IMR-90 (cell line): ENCODE measurements around the gene TBC1D22A. TPM values are rescaled to one million over a fixed set of nuclear protein-coding genes. Genes with fewer than 3 reads are reported as not detected.

ENCODE experiments used
- ATAC-seq: fragments of 200-7000 bp; cut with Tn5 transposase; 2 replicates; pipeline ENCODE4 v1.9.1; 2020; ENCODE audit warnings: low read depth, mild to moderate bottlenecking, moderate library complexity
- BruUV-seq: library from RNA; stranded (reverse); fragments of 400-500 nt; replicated peaks from 2 replicates; lab custom pipeline; 2021; lab: Mats Ljungman, UMichigan
- CTCF ChIA-PET: fragments of 300-600 bp; formaldehyde crosslinking; extraction: SDS; loops from one replicate; lab custom pipeline; 2021; ENCODE audit warnings: antibody characterized with exemption; lab: Yijun Ruan, JAX
- POLR2A ChIA-PET: fragments of 300-600 bp; sonication (Branson Sonifier 250); formaldehyde crosslinking; loops from one replicate; lab custom pipeline; 2022; ENCODE audit warnings: antibody characterized with exemption; ENCODE audit not compliant: unreplicated experiment; lab: Charles Lee
- DNase-seq: peaks from one replicate; pipeline ENCODE4 v3.0.0; 2013
- H2AFZ ChIP-seq: replicated peaks from 2 replicates; pipeline ENCODE3; 2013; ENCODE audit warnings: low read length, mild to moderate bottlenecking; ENCODE audit not compliant: poor library complexity
- H2AK5ac ChIP-seq: 2 replicates; pipeline ENCODE4 v1.6.1; 2013; ENCODE audit warnings: low read depth, low read length, inconsistent platforms
- H2AK9ac ChIP-seq: replicated peaks from 2 replicates; pipeline ENCODE3; 2013; ENCODE audit warnings: mild to moderate bottlenecking, low read depth, low read length, moderate library complexity; ENCODE audit not compliant: poor library complexity
- H2BK120ac ChIP-seq: 2 replicates; pipeline ENCODE4 v1.6.1; 2013; ENCODE audit warnings: low read depth, low read length, inconsistent platforms
- H2BK15ac ChIP-seq: 3 replicates; pipeline ENCODE4 v1.6.1; 2013; ENCODE audit warnings: low read depth, low read length, inconsistent platforms
- H2BK20ac ChIP-seq: 2 replicates; pipeline ENCODE4 v1.6.1; 2013; ENCODE audit warnings: low read depth, mild to moderate bottlenecking, inconsistent platforms, low read length, moderate library complexity
- H2BK5ac ChIP-seq: 2 replicates; pipeline ENCODE4 v1.6.1; 2013; ENCODE audit warnings: mild to moderate bottlenecking, low read depth, low read length, inconsistent platforms; ENCODE audit not compliant: poor library complexity, severe bottlenecking
- H3K14ac ChIP-seq: replicated peaks from 2 replicates; pipeline ENCODE4 v1.6.1; 2013; ENCODE audit warnings: low read depth, low read length, inconsistent platforms
- H3K18ac ChIP-seq: 2 replicates; pipeline ENCODE4 v1.6.1; 2013; ENCODE audit warnings: low read depth, low read length, control low read depth
- H3K23ac ChIP-seq: 2 replicates; pipeline ENCODE4 v1.6.1; 2013; ENCODE audit warnings: low read depth, low read length, inconsistent platforms
- H3K27ac ChIP-seq: 2 replicates; pipeline ENCODE4 v1.5.1; 2013; ENCODE audit warnings: mild to moderate bottlenecking, control low read depth, low read length; ENCODE audit not compliant: insufficient read depth
- H3K27me3 ChIP-seq: 2 replicates; pipeline ENCODE4 v1.6.1; 2013; ENCODE audit warnings: low read length; ENCODE audit not compliant: control insufficient read depth, insufficient read depth
- H3K36me3 ChIP-seq: 2 replicates; pipeline ENCODE4 v1.6.1; 2013; ENCODE audit warnings: low read length, mixed read lengths; ENCODE audit not compliant: control insufficient read depth, insufficient read depth
- H3K4ac ChIP-seq: 2 replicates; pipeline ENCODE4 v1.6.1; 2013; ENCODE audit warnings: low read depth, low read length, inconsistent platforms
- H3K4me1 ChIP-seq: 2 replicates; pipeline ENCODE4 v1.6.1; 2013; ENCODE audit warnings: low read length, mixed read lengths; ENCODE audit not compliant: control insufficient read depth, insufficient read depth
- H3K4me2 ChIP-seq: 2 replicates; pipeline ENCODE4 v1.6.1; 2013; ENCODE audit warnings: low read depth, mild to moderate bottlenecking, control low read depth, low read length, moderate library complexity
- H3K4me3 ChIP-seq: 2 replicates; pipeline ENCODE4 v1.5.1; 2013; ENCODE audit warnings: low read depth, mild to moderate bottlenecking, control low read depth, low read length, moderate library complexity; ENCODE audit not compliant: insufficient read depth
- H3K56ac ChIP-seq: 2 replicates; pipeline ENCODE4 v1.6.1; 2013; ENCODE audit warnings: low read length, inconsistent platforms; ENCODE audit not compliant: insufficient read depth; ENCODE audit errors: extremely low read depth
- H3K79me1 ChIP-seq, 2 experiments: 2 replicates each; pipeline ENCODE4 v1.6.1; 2013; ENCODE audit warnings: low read length in 2 of 2, inconsistent platforms in 1 of 2, low read depth in 1 of 2
- H3K9ac ChIP-seq: 2 replicates; pipeline ENCODE4 v1.6.1; 2013; ENCODE audit warnings: low read depth, low read length, control low read depth
- H3K9me1 ChIP-seq: 2 replicates; pipeline ENCODE4 v1.6.1; 2013; ENCODE audit warnings: low read length, inconsistent platforms; ENCODE audit not compliant: insufficient read depth
- H3K9me3 ChIP-seq: 2 replicates; pipeline ENCODE4 v1.6.1; 2013; ENCODE audit warnings: low read length; ENCODE audit not compliant: control insufficient read depth, insufficient read depth
- H4K20me1 ChIP-seq: 2 replicates; pipeline ENCODE4 v1.6.1; 2013; ENCODE audit warnings: low read length, inconsistent platforms; ENCODE audit not compliant: insufficient read depth
- H4K5ac ChIP-seq: 2 replicates; pipeline ENCODE4 v1.6.1; 2013; ENCODE audit warnings: mild to moderate bottlenecking, low read depth, low read length, control low read depth
- H4K8ac ChIP-seq, 2 experiments: 2 replicates each; pipeline ENCODE4 v1.6.1; 2013; ENCODE audit warnings: low read depth in 2 of 2, low read length in 2 of 2, control low read depth in 1 of 2, inconsistent platforms in 1 of 2
- H4K91ac ChIP-seq: 2 replicates; pipeline ENCODE4 v1.6.1; 2013; ENCODE audit warnings: low read depth, low read length, inconsistent platforms; ENCODE audit not compliant: insufficient read depth
- BHLHE40 ChIP-seq: fragments of 150-350 bp; IDR thresholded peaks from 2 replicates; pipeline ENCODE4 v1.6.1; 2016; ENCODE audit warnings: mild to moderate bottlenecking, low read depth, low read length
- CEBPB ChIP-seq: IDR thresholded peaks from 2 replicates; pipeline ENCODE4 v1.6.1; 2012; ENCODE audit warnings: low read depth, low read length, improper control_type of control experiment
- CHD1 ChIP-seq: IDR thresholded peaks from 2 replicates; pipeline ENCODE4 v1.6.1; 2012; ENCODE audit warnings: low read depth, low read length, improper control_type of control experiment
- CTCF ChIP-seq: conservative IDR thresholded peaks from 2 replicates; pipeline ENCODE4 v1.5.1; 2012; ENCODE audit warnings: mild to moderate bottlenecking, low read depth, low read length, improper control_type of control experiment
- ELK1 ChIP-seq: fragments of 150-350 bp; IDR thresholded peaks from 2 replicates; pipeline ENCODE4 v1.6.1; 2016; ENCODE audit warnings: low read depth, mild to moderate bottlenecking, low read length, moderate library complexity, borderline replicate concordance
- FOS ChIP-seq: fragments of 150-350 bp; IDR thresholded peaks from 2 replicates; pipeline ENCODE4 v1.6.1; 2016; ENCODE audit warnings: low read depth, low read length
- MAFK ChIP-seq: IDR thresholded peaks from 2 replicates; pipeline ENCODE4 v1.6.1; 2012; ENCODE audit warnings: low read depth, low read length, improper control_type of control experiment
- MAZ ChIP-seq: IDR thresholded peaks from 2 replicates; pipeline ENCODE4 v1.6.1; 2012; ENCODE audit warnings: low read depth, mild to moderate bottlenecking, low read length, improper control_type of control experiment, moderate library complexity, borderline replicate concordance
- MXI1 ChIP-seq: IDR thresholded peaks from 2 replicates; pipeline ENCODE4 v1.6.1; 2012; ENCODE audit warnings: low read depth, mild to moderate bottlenecking, low read length, moderate library complexity, borderline replicate concordance
- NFE2L2 ChIP-seq: fragments of 150-350 bp; IDR thresholded peaks from 2 replicates; pipeline ENCODE4 v1.6.1; 2016; ENCODE audit warnings: low read depth, mild to moderate bottlenecking, low read length
- POLR2A ChIP-seq: IDR thresholded peaks from 2 replicates; pipeline ENCODE4 v1.6.1; 2012; ENCODE audit warnings: mild to moderate bottlenecking, low read depth, low read length
- RAD21 ChIP-seq: IDR thresholded peaks from 2 replicates; pipeline ENCODE4 v1.6.1; 2012; ENCODE audit warnings: low read length, improper control_type of control experiment
- RCOR1 ChIP-seq: IDR thresholded peaks from 2 replicates; pipeline ENCODE4 v1.6.1; 2012; ENCODE audit warnings: mild to moderate bottlenecking, low read length, improper control_type of control experiment; ENCODE audit not compliant: insufficient replicate concordance
- RFX5 ChIP-seq: IDR thresholded peaks from 2 replicates; pipeline ENCODE4 v1.8.0; 2012; ENCODE audit warnings: low read depth, mild to moderate bottlenecking, low read length, moderate library complexity
- SMC3 ChIP-seq: fragments of 150-350 bp; IDR thresholded peaks from 2 replicates; pipeline ENCODE4 v1.6.1; 2016; ENCODE audit warnings: low read depth, mild to moderate bottlenecking, antibody characterized with exemption, low read length, moderate library complexity
- USF2 ChIP-seq: fragments of 150-350 bp; IDR thresholded peaks from 2 replicates; pipeline ENCODE4 v1.6.1; 2017; ENCODE audit warnings: mild to moderate bottlenecking, antibody characterized with exemption, low read length, low read depth
- WGBS, 2 experiments: methylation state at CpG; one replicate each; pipeline versions ENCODE4 v1.1.5 to v1.1.7; 2013; ENCODE audit warnings: missing lambda C conversion rate in 2 of 2; ENCODE audit not compliant: insufficient read length in 1 of 2; ENCODE audit errors: extremely low coverage in 2 of 2; 5-methylcytosine and 5-hydroxymethylcytosine counted together
- dilution Hi-C: fragments of 300-500 bp; cut with HindIII; formaldehyde crosslinking; loops from one replicate; pipeline ENCODE4 v1.14.3; 2018; ENCODE audit warnings: low sequenced_read_pairs; ENCODE audit not compliant: unreplicated experiment
- in situ Hi-C: fragments of 300-500 bp; cut with MboI; formaldehyde crosslinking; loops from 3 replicates; pipeline ENCODE4 v1.14.3; 2019; ENCODE audit warnings: low sequenced_read_pairs, inconsistent platforms, mixed read lengths
- intact Hi-C: fragments of 100-400 bp; cut with micrococcal nuclease; formaldehyde crosslinking; loops from 2 replicates; pipeline ENCODE4 v1.10.0; 2022
- polyA plus RNA-seq, 3 experiments: library from polyadenylated mRNA; depleted of rRNA; stranded (reverse); fragments of >200 nt; gene quantifications; 2 replicates each; pipeline ENCODE4 v1.2.3, GENCODE V29; 2012; ENCODE audit warnings: low replicate concordance in 1 of 3
- total RNA-seq: library from RNA; depleted of rRNA; stranded (reverse); fragments of >200 nt; gene quantifications from 2 replicates; pipeline ENCODE4 v1.2.3, GENCODE V29; 2012

The TBC1D22A gene
- total and polyA plus RNA-seq, 2 of the 4 experiments (the other 2 are of a cell fraction) = 9.0 to 16.7 TPM

- H3K56ac ChIP-seq = no peak overlapping the region
- H3K9ac ChIP-seq = no peak overlapping the region
- in situ Hi-C loops (no loop called here), intact Hi-C loops (no loop called here), dilution Hi-C loops (no loop called here)
- DNase-seq (no peak), ATAC-seq (no peak)
- no peak overlapping the region for H3K18ac ChIP-seq
- POLR2A ChIA-PET = no interaction called here
- CTCF ChIA-PET = no interaction called here
- H4K20me1 ChIP-seq = peaks cover 3% of the 10 kb centered on the region; the same call in 1 of the 2 replicates
- no peaks in the 10 kb centered on the region for H3K9me3 ChIP-seq
- H3K14ac ChIP-seq = no peak overlapping the region
- H3K27ac ChIP-seq = no peak overlapping the region
- H2AK5ac ChIP-seq = no peak overlapping the region
- no TSS peak for BruUV-seq
- H3K23ac ChIP-seq = no peak overlapping the region
- H3K36me3 ChIP-seq = peaks cover 6% of the 10 kb centered on the region
- no peaks in the 10 kb centered on the region for H3K27me3 ChIP-seq
- H3K4me3 ChIP-seq = no peak overlapping the region
- H3K79me1 ChIP-seq = peaks cover 35 to 75% of the 10 kb centered on the region in 2 experiments
- H2BK120ac ChIP-seq = no peak overlapping the region
- no peak overlapping the region for H2BK5ac ChIP-seq
- H2BK20ac ChIP-seq = no peak overlapping the region
- H3K4me1 ChIP-seq = peaks cover 6% of the 10 kb centered on the region
- WGBS, 2 experiments = 80% methylated on average over 2 of the region's 9 CpGs; no CpG with 5 or more reads in 1 of the 2 experiments
- no peak overlapping the region for H4K5ac ChIP-seq
- H2BK15ac ChIP-seq = no peak overlapping the region
- H2AFZ ChIP-seq = no peak overlapping the region
- no peak for TF ChIP-seq MAZ
- no peak for TF ChIP-seq MAFK
- TF ChIP-seq RAD21 = no peak
- TF ChIP-seq CEBPB = no peak
- no peak for TF ChIP-seq ELK1
- no peak for TF ChIP-seq NFE2L2
- TF ChIP-seq BHLHE40 = no peak
- no peak for TF ChIP-seq CTCF
- TF ChIP-seq MXI1 = no peak
- no peak for TF ChIP-seq SMC3
- TF ChIP-seq POLR2A = no peak
- no peak for TF ChIP-seq RFX5
- TF ChIP-seq CHD1 = no peak
- no peak for TF ChIP-seq USF2
- no peak for TF ChIP-seq FOS
- no peak for TF ChIP-seq RCOR1
- peaks cover 8% of the 10 kb centered on the region for H3K9me1 ChIP-seq
- H4K91ac ChIP-seq = no peak overlapping the region
- no peak overlapping the region for H3K4ac ChIP-seq
- no peak overlapping the region for H2AK9ac ChIP-seq
- H4K8ac ChIP-seq = no peak overlapping the region
- no peak overlapping the region for H3K4me2 ChIP-seq
Measured at GRCh38 chr22:46788441-46789172, 26.2 kb downstream of the TBC1D22A start.
